H9 (cell line): Measurements from ENCODE around the gene MMP25. TPM values are rescaled to one million over a fixed set of nuclear protein-coding genes. Genes with fewer than 3 reads are reported as not detected.

Source experiments
- DNase-seq: peaks from one replicate; pipeline ENCODE4 v3.0.0-alpha.2; 2017
- H2AFZ ChIP-seq: one replicate; pipeline ENCODE4 v1.6.1; 2013; ENCODE audit warnings: mild to moderate bottlenecking, low read length, control low read depth, moderate library complexity
- H2AK5ac ChIP-seq: 2 replicates; pipeline ENCODE4 v1.6.1; 2013; ENCODE audit warnings: low read length, control low read depth, mixed read lengths; ENCODE audit not compliant: insufficient read length
- H2BK120ac ChIP-seq: one replicate; pipeline ENCODE4 v1.6.1; 2013; ENCODE audit warnings: low read depth, mild to moderate bottlenecking, low read length, control low read depth, inconsistent platforms; ENCODE audit not compliant: poor library complexity, severe bottlenecking
- H2BK12ac ChIP-seq: 2 replicates; pipeline ENCODE4 v1.6.1; 2013; ENCODE audit warnings: low read length, control low read depth, mixed read lengths, low read depth; ENCODE audit not compliant: insufficient read length
- H2BK15ac ChIP-seq: 2 replicates; pipeline ENCODE4 v1.6.1; 2013; ENCODE audit warnings: low read depth, low read length, control low read depth
- H2BK20ac ChIP-seq: one replicate; pipeline ENCODE4 v1.6.1; 2013; ENCODE audit warnings: low read depth, mild to moderate bottlenecking, low read length, control low read depth, inconsistent platforms; ENCODE audit not compliant: poor library complexity, severe bottlenecking
- H2BK5ac ChIP-seq: 2 replicates; pipeline ENCODE4 v1.6.1; 2013; ENCODE audit warnings: low read length, control low read depth, mixed read lengths; ENCODE audit not compliant: insufficient read length
- H3K14ac ChIP-seq: 2 replicates; pipeline ENCODE4 v1.6.1; 2013; ENCODE audit warnings: low read length, control low read depth; ENCODE audit not compliant: insufficient read depth
- H3K18ac ChIP-seq: 2 replicates; pipeline ENCODE4 v1.6.1; 2013; ENCODE audit warnings: low read depth, mild to moderate bottlenecking, mixed read lengths, low read length, control low read depth; ENCODE audit not compliant: insufficient read length
- H3K23ac ChIP-seq: 2 replicates; pipeline ENCODE4 v1.6.1; 2013; ENCODE audit warnings: low read length, control low read depth, mixed read lengths, low read depth; ENCODE audit not compliant: insufficient read length
- H3K23me2 ChIP-seq: 2 replicates; pipeline ENCODE4 v1.6.1; 2013; ENCODE audit warnings: low read depth, mild to moderate bottlenecking, mixed read lengths, low read length, control low read depth; ENCODE audit not compliant: insufficient read length, poor library complexity, severe bottlenecking
- H3K27ac ChIP-seq: 2 replicates; pipeline ENCODE4 v1.5.1; 2013; ENCODE audit warnings: low read length, control low read depth, mixed read lengths, low read depth; ENCODE audit not compliant: insufficient read length
- H3K27me3 ChIP-seq: 2 replicates; pipeline ENCODE4 v1.6.1; 2013; ENCODE audit warnings: low read length, control low read depth, inconsistent platforms; ENCODE audit not compliant: insufficient read depth
- H3K4ac ChIP-seq: 2 replicates; pipeline ENCODE4 v1.6.1; 2013; ENCODE audit warnings: low read depth, mild to moderate bottlenecking, control low read depth, inconsistent platforms, low read length, moderate library complexity
- H3K4me1 ChIP-seq: 2 replicates; pipeline ENCODE4 v1.6.1; 2013; ENCODE audit warnings: low read length, control low read depth, inconsistent platforms; ENCODE audit not compliant: insufficient read depth
- H3K4me2 ChIP-seq: 2 replicates; pipeline ENCODE4 v1.6.1; 2013; ENCODE audit warnings: low read length, control low read depth, mixed read lengths; ENCODE audit not compliant: insufficient read length, insufficient read depth
- H3K56ac ChIP-seq: 2 replicates; pipeline ENCODE4 v1.6.1; 2013; ENCODE audit warnings: low read depth, mild to moderate bottlenecking, mixed read lengths, low read length, control low read depth; ENCODE audit not compliant: insufficient read length
- H3K79me1 ChIP-seq: 2 replicates; pipeline ENCODE4 v1.6.1; 2013; ENCODE audit warnings: low read depth, mild to moderate bottlenecking, moderate library complexity, low read length, control low read depth, inconsistent platforms; ENCODE audit not compliant: insufficient read depth, poor library complexity, severe bottlenecking
- H3K79me2 ChIP-seq: 2 replicates; pipeline ENCODE4 v1.6.1; 2013; ENCODE audit warnings: low read length, control low read depth, inconsistent platforms; ENCODE audit not compliant: insufficient read depth
- H3K9ac ChIP-seq: 2 replicates; pipeline ENCODE4 v1.6.1; 2013; ENCODE audit warnings: low read length, control low read depth, mixed read lengths; ENCODE audit not compliant: insufficient read length; ENCODE audit errors: extremely low read depth
- H3K9me3 ChIP-seq: one replicate; pipeline ENCODE4 v1.6.1; 2013; ENCODE audit warnings: low read depth, low read length, inconsistent platforms; ENCODE audit not compliant: control insufficient read depth
- H3T11ph ChIP-seq: one replicate; pipeline ENCODE4 v1.6.1; 2013; ENCODE audit warnings: mild to moderate bottlenecking, low read length, control low read depth, inconsistent platforms
- H4K20me1 ChIP-seq: one replicate; pipeline ENCODE4 v1.6.1; 2013; ENCODE audit not compliant: control insufficient read depth, insufficient read length, insufficient read depth
- H4K5ac ChIP-seq: 2 replicates; pipeline ENCODE4 v1.6.1; 2013; ENCODE audit warnings: low read depth, mild to moderate bottlenecking, mixed read lengths, low read length, control low read depth; ENCODE audit not compliant: insufficient read length
- H4K8ac ChIP-seq: replicated peaks from 2 replicates; pipeline ENCODE4 v1.6.1; 2013; ENCODE audit warnings: low read length, control low read depth, mixed read lengths, low read depth; ENCODE audit not compliant: insufficient read length
- H4K91ac ChIP-seq: 2 replicates; pipeline ENCODE4 v1.6.1; 2013; ENCODE audit warnings: low read depth, mild to moderate bottlenecking, moderate library complexity, mixed read lengths, low read length, control low read depth; ENCODE audit not compliant: insufficient read length
- H3K27ac Mint-ChIP-seq, 3 experiments: 2 replicates in 2 of 3; 3 replicates in 1 of 3; pipeline ENCODE4 v1.8.0; 2020 to 2021; ENCODE audit warnings: mixed read lengths in 3 of 3, mild to moderate bottlenecking in 1 of 3, moderate library complexity in 1 of 3
- H3K27me3 Mint-ChIP-seq: 2 replicates; pipeline ENCODE4 v1.8.0; 2021; ENCODE audit warnings: low read depth, mild to moderate bottlenecking, moderate library complexity, mixed read lengths
- H3K36me3 Mint-ChIP-seq, 3 experiments: 2 replicates in 2 of 3; 3 replicates in 1 of 3; pipeline ENCODE4 v1.8.0; 2020 to 2021; ENCODE audit warnings: low read depth in 3 of 3, mixed read lengths in 3 of 3; ENCODE audit not compliant: insufficient read depth in 1 of 3
- H3K4me1 Mint-ChIP-seq, 2 experiments: 2 replicates each; pipeline ENCODE4 v1.8.0; 2020; ENCODE audit warnings: mixed read lengths in 2 of 2
- H3K4me3 Mint-ChIP-seq, 2 experiments: 2 replicates in 1 of 2; 3 replicates in 1 of 2; pipeline ENCODE4 v1.8.0; 2020 to 2021; ENCODE audit warnings: mild to moderate bottlenecking in 2 of 2, mixed read lengths in 2 of 2, moderate library complexity in 1 of 2
- H3K9me3 Mint-ChIP-seq, 2 experiments: 2 replicates in 1 of 2; 3 replicates in 1 of 2; pipeline ENCODE4 v1.8.0; 2020; ENCODE audit warnings: mild to moderate bottlenecking in 2 of 2, mixed read lengths in 2 of 2, moderate library complexity in 1 of 2
- CTCF ChIP-seq: fragments of 200-600 bp; sonication (generic); conservative IDR thresholded peaks from 3 replicates; pipeline ENCODE4 v1.8.0; 2021; ENCODE audit warnings: antibody characterized with exemption, mild to moderate bottlenecking
- WGBS: extraction: QIAGEN DNeasy Blood & Tissue Kit; methylation state at CpG from one replicate; pipeline ENCODE4 v1.1.7; 2013; ENCODE audit warnings: missing lambda C conversion rate, low lambda C conversion rate, mixed read lengths; ENCODE audit not compliant: insufficient read length; ENCODE audit errors: extremely low coverage; 5-methylcytosine and 5-hydroxymethylcytosine counted together
- total RNA-seq: library from RNA; stranded (reverse); gene quantifications from 2 replicates; pipeline ENCODE4 v1.2.1, GENCODE V29; 2021

The MMP25 gene
- total RNA-seq, 1 experiment from 2014 or later: 13.5 TPM

GRCh38 chr16:3051009-3051408 is 4.6 kb downstream of the MMP25 start:
- no peak overlapping the region for H2BK120ac ChIP-seq
- WGBS: no CpG with 5 or more reads among the region's 4 CpGs
- H3K27ac ChIP-seq: no peak overlapping the region
- no peaks in the 10 kb centered on the region for H3K79me2 ChIP-seq
- no peak overlapping the region for H3K9ac ChIP-seq
- H3K4me1 Mint-ChIP-seq: peaks cover 12 to 22% of the 10 kb centered on the region in 2 experiments
- no peak for DNase-seq
- no peaks in the 10 kb centered on the region for H3K9me3 ChIP-seq
- no peak overlapping the region for H2AK5ac ChIP-seq
- no peaks in the 10 kb centered on the region for H3K79me1 ChIP-seq
- H3K4me2 ChIP-seq: no peak overlapping the region
- H4K5ac ChIP-seq: no peak overlapping the region
- H4K20me1 ChIP-seq: no peaks in the 10 kb centered on the region
- H3K27me3 ChIP-seq: peaks cover 2% of the 10 kb centered on the region; the same call in 1 of the 2 replicates
- no peak overlapping the region for H3K4ac ChIP-seq
- TF ChIP-seq CTCF: no peak
- peaks cover 11% of the 10 kb centered on the region for H3K23me2 ChIP-seq
- H3K4me3 Mint-ChIP-seq: no peak overlapping the region; a peak in 1 of 5 replicates
- no peak overlapping the region for H3K27ac Mint-ChIP-seq
- H3K9me3 Mint-ChIP-seq: no peaks in the 10 kb centered on the region; a peak in 2 of 5 replicates
- H2BK12ac ChIP-seq: no peak overlapping the region
- no peaks in the 10 kb centered on the region for H3K4me1 ChIP-seq
- H2BK5ac ChIP-seq: no peak overlapping the region
- no peak overlapping the region for H3K18ac ChIP-seq
- H3K23ac ChIP-seq: no peak overlapping the region
- H2BK20ac ChIP-seq: no peak overlapping the region
- no peak overlapping the region for H3K14ac ChIP-seq
- H2AFZ ChIP-seq: no peak overlapping the region
- no peak overlapping the region for H4K8ac ChIP-seq
- H3K27me3 Mint-ChIP-seq: peaks cover 62% of the 10 kb centered on the region
- H2BK15ac ChIP-seq: no peak overlapping the region
- H3K56ac ChIP-seq: no peak overlapping the region
- H4K91ac ChIP-seq: no peak overlapping the region
- peaks cover 23 to 45% (median 25%) of the 10 kb centered on the region in 3 experiments for H3K36me3 Mint-ChIP-seq
- no peak overlapping the region for H3T11ph ChIP-seq
